A673 (cell line): ENCODE measurements around the gene NAPSA. TPM values are rescaled to one million over a fixed set of nuclear protein-coding genes. Genes with fewer than 3 reads are reported as not detected.

Experiments used
- BruUV-seq: library from RNA; stranded (reverse); fragments of 400-500 nt; replicated peaks from 2 replicates; lab custom pipeline; 2021; lab: Mats Ljungman, UMichigan
- CTCF ChIA-PET: fragments of 300-600 bp; sonication (Branson Sonifier 250); formaldehyde crosslinking; loops from one replicate; lab custom pipeline; 2022; ENCODE audit warnings: antibody characterized with exemption; lab: Charles Lee
- POLR2A ChIA-PET: fragments of 300-600 bp; sonication (Branson Sonifier 250); formaldehyde crosslinking; loops from one replicate; lab custom pipeline; 2022; ENCODE audit warnings: antibody characterized with exemption; ENCODE audit not compliant: low non-redundant PET; lab: Charles Lee
- DNase-seq: peaks from one replicate; pipeline ENCODE4 v3.0.0-alpha.2; 2015; ENCODE audit warnings: low spot score
- H3K27ac ChIP-seq: fragments of 200-600 bp; sonication (generic); 2 replicates; pipeline ENCODE4 v1.5.1; 2016; ENCODE audit warnings: mixed run types, low read depth, mild to moderate bottlenecking, mixed read lengths, antibody characterized with exemption, low read length; ENCODE audit not compliant: poor library complexity, severe bottlenecking
- H3K27me3 ChIP-seq: fragments of 200-600 bp; sonication (generic); replicated peaks from 2 replicates; pipeline ENCODE4 v1.6.1; 2017; ENCODE audit warnings: mixed run types, low read depth, mild to moderate bottlenecking, mixed read lengths, antibody characterized with exemption, low read length; ENCODE audit not compliant: insufficient read depth, poor library complexity
- H3K36me3 ChIP-seq: fragments of 200-600 bp; sonication (generic); 2 replicates; pipeline ENCODE4 v1.6.1; 2016; ENCODE audit warnings: mixed run types, mild to moderate bottlenecking, mixed read lengths, antibody characterized with exemption, low read length; ENCODE audit not compliant: insufficient read depth, poor library complexity, severe bottlenecking
- H3K4me1 ChIP-seq: fragments of 200-600 bp; sonication (generic); 2 replicates; pipeline ENCODE4 v1.6.1; 2017; ENCODE audit warnings: mixed run types, mild to moderate bottlenecking, mixed read lengths, antibody characterized with exemption, low read length; ENCODE audit not compliant: insufficient read depth, poor library complexity, severe bottlenecking
- H3K4me3 ChIP-seq: fragments of 200-600 bp; sonication (generic); 2 replicates; pipeline ENCODE4 v1.5.1; 2016; ENCODE audit warnings: low read depth, mixed run types, mild to moderate bottlenecking, mixed read lengths, low read length; ENCODE audit not compliant: poor library complexity, severe bottlenecking
- H3K9me3 ChIP-seq: fragments of 200-600 bp; sonication (generic); 2 replicates; pipeline ENCODE4 v1.6.1; 2016; ENCODE audit warnings: mixed run types, low read depth, mild to moderate bottlenecking, mixed read lengths, antibody characterized with exemption, low read length; ENCODE audit not compliant: poor library complexity, severe bottlenecking
- EZH2 ChIP-seq: fragments of 200-600 bp; sonication (generic); IDR thresholded peaks from 2 replicates; pipeline ENCODE4 v1.6.1; 2017; ENCODE audit warnings: borderline replicate concordance, low read depth, mild to moderate bottlenecking, mixed read lengths, antibody characterized with exemption, low read length; ENCODE audit not compliant: poor library complexity, severe bottlenecking
- intact Hi-C: fragments of 100-400 bp; cut with micrococcal nuclease; formaldehyde crosslinking; loops from one replicate; pipeline ENCODE4 v1.10.0; 2022; ENCODE audit not compliant: unreplicated experiment
- total RNA-seq: library from RNA; stranded (reverse); gene quantifications from 2 replicates; pipeline ENCODE4 v1.2.3, GENCODE V29; 2021
- TF ChIP-seq, protein P1 (sequence below): fragments of 300-800, 200-600 bp; sonication (generic); conservative IDR thresholded peaks from 2 replicates; pipeline ENCODE4 v1.5.1; 2017; ENCODE audit warnings: low read depth, mild to moderate bottlenecking, antibody characterized with exemption, low read length, moderate library complexity, mixed read lengths

NAPSA gene
- total RNA-seq, 1 experiment from 2014 or later = 0.47 TPM

- no peak for DNase-seq
- Histone ChIP-seq H3K27me3 (no peaks in the 10 kb centered on the region), H3K4me3 (no peak overlapping the region), H3K9me3 (no peaks in the 10 kb centered on the region), H3K27ac (no peak overlapping the region), H3K36me3 (peaks cover 22% of the 10 kb centered on the region), H3K4me1 (no peaks in the 10 kb centered on the region)
- no TSS peak for BruUV-seq
- intact Hi-C loops = no loop called here
- CTCF ChIA-PET = no interaction called here
- TF ChIP-seq, protein P1, sequence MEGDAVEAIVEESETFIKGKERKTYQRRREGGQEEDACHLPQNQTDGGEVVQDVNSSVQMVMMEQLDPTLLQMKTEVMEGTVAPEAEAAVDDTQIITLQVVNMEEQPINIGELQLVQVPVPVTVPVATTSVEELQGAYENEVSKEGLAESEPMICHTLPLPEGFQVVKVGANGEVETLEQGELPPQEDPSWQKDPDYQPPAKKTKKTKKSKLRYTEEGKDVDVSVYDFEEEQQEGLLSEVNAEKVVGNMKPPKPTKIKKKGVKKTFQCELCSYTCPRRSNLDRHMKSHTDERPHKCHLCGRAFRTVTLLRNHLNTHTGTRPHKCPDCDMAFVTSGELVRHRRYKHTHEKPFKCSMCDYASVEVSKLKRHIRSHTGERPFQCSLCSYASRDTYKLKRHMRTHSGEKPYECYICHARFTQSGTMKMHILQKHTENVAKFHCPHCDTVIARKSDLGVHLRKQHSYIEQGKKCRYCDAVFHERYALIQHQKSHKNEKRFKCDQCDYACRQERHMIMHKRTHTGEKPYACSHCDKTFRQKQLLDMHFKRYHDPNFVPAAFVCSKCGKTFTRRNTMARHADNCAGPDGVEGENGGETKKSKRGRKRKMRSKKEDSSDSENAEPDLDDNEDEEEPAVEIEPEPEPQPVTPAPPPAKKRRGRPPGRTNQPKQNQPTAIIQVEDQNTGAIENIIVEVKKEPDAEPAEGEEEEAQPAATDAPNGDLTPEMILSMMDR = no peak
- no peak for TF ChIP-seq EZH2
- POLR2A ChIA-PET = no interaction called here
Observed at GRCh38 chr19:50412419-50412818, 47.0 kb upstream of the NAPSA start.

- Histone ChIP-seq H3K27me3 (no peaks in the 10 kb centered on the region), H3K9me3 (no peaks in the 10 kb centered on the region), H3K36me3 (peaks cover 36% of the 10 kb centered on the region), H3K27ac (no peak overlapping the region), H3K4me3 (no peak overlapping the region), H3K4me1 (no peaks in the 10 kb centered on the region)
- no TSS peak for BruUV-seq
- POLR2A ChIA-PET = no interaction called here
- DNase-seq = no peak
- TF ChIP-seq EZH2 = no peak
- TF ChIP-seq, protein P1 = no peak
- intact Hi-C loops = no loop called here
- CTCF ChIA-PET = interaction anchor here (0.6 kb wide), 1 partner anchor 12 kb away, joined by 9 read pairs; no protein-coding TSS in a partner anchor
Observed at GRCh38 chr19:50410109-50410508, 44.7 kb upstream of the NAPSA start.

DNA sequence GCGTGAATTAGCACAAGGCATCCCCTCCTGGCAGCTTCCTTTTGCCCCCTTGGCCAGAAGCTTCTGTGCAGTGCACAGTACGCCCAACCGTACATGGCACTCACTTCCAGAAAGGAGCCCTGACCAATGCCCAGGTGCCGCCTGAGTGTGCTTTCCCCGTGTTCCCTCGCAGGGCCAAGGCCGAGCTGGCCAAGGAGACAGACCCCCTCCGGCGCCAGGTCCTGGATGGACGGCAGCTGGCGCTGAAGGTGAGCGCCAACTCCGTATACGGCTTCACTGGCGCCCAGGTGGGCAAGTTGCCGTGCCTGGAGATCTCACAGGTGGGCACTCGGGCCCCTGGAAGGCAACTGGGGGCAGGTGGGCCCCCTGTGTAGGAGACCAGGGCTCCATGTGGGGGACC, 43.9 kb upstream of the NAPSA start:
- peaks cover 36% of the 10 kb centered on the region for H3K36me3 ChIP-seq
- no peaks in the 10 kb centered on the region for H3K4me1 ChIP-seq
- no peak overlapping the region for H3K4me3 ChIP-seq
- ChIA-PET POLR2A (no interaction called here), CTCF (no interaction called here)
- DNase-seq = no peak
- H3K27me3 ChIP-seq = no peaks in the 10 kb centered on the region
- intact Hi-C loops = no loop called here
- BruUV-seq = no TSS peak
- no peaks in the 10 kb centered on the region for H3K9me3 ChIP-seq
- H3K27ac ChIP-seq = no peak overlapping the region
- TF ChIP-seq, protein P1 = no peak
- no peak for TF ChIP-seq EZH2
